GM20000 (cell line): ENCODE data around the gene INMT.
A peak's percentile ranks its signal among the peaks of the same experiment; 100 is the strongest.

Experiments used
- DNase-seq: peaks from one replicate; pipeline ENCODE4 v3.0.0; 2012; ENCODE audit warnings: low spot score
- TF ChIP-seq, protein P1 (sequence below): IDR thresholded peaks from 2 replicates; pipeline ENCODE4 v1.5.1; 2012; ENCODE audit warnings: mild to moderate bottlenecking, control low read depth; ENCODE audit errors: extremely low read depth, missing control alignments

INMT gene

DNA sequence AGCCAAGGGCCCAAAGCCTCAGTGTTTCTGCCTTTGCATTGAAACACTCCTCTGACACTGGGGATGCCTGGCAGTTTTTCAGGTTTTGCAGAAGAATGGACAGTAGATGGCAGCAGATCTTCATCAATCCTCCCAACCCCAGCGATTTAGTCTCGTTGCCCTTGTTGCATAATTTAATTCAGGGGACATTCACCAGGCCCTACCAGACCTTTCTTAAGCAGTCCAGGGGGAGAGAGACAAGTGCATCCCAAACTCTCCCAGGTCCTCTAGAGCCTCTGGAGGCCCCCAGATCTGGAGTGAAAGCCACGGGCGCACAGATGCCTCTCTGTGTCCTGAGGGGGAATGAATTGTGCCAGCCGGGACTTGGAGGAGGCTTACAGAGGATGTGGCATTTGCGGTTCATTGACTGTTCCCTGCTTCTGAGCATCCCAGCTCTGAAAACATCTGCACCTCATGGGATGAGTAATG is 48.9 kb downstream of the INMT start:
- TF ChIP-seq, protein P1, sequence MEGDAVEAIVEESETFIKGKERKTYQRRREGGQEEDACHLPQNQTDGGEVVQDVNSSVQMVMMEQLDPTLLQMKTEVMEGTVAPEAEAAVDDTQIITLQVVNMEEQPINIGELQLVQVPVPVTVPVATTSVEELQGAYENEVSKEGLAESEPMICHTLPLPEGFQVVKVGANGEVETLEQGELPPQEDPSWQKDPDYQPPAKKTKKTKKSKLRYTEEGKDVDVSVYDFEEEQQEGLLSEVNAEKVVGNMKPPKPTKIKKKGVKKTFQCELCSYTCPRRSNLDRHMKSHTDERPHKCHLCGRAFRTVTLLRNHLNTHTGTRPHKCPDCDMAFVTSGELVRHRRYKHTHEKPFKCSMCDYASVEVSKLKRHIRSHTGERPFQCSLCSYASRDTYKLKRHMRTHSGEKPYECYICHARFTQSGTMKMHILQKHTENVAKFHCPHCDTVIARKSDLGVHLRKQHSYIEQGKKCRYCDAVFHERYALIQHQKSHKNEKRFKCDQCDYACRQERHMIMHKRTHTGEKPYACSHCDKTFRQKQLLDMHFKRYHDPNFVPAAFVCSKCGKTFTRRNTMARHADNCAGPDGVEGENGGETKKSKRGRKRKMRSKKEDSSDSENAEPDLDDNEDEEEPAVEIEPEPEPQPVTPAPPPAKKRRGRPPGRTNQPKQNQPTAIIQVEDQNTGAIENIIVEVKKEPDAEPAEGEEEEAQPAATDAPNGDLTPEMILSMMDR, result peak; percentile 57
- peak; percentile 74 for DNase-seq

DNA sequence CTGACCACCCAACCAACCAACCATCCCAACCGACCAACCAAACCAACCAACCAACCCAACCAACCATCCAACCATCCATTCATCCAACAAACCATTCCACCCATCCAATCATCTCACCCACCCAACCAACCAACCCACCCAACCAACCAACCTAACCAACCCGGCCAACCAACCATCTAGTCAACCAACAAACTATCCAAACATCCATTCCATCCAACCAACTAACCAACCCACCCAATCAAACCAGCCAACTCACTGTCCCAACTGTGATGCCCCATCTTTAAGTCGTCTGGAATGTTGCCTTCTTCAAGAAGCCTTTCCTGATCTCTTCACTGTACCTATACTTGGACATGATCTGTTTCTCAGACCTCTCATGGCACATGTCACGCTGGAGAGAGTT is 50.9 kb downstream of the INMT start:
- DNase-seq, result no peak
- TF ChIP-seq, protein P1, result no peak

DNA sequence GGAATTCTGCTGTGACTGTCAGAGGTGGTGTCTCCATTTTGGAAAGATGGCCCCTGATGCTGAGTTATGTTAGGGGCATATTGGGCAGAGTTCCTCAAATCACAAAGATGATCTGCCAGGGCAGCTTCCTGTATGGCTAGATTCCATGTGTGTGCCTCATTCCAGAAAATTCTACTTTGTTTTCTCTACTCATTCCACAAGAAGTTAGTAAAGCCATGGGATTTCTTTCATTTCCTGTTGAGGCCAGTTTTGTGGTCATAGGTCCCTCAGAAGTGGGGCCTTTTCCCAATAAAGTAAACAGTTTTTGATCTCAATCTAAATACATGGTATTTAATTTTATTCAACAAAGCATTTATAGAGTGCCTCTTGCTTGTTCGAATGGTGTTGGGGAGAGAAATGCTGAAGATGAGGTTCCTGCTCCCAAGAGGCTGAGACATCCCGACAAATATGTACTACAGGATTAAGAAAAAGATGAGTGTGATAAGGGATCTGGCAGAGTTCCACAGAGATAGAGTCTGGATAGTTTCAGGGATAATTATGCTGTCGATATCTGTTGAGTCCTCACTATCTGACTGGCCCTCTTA is 52.2 kb downstream of the INMT start:
- TF ChIP-seq, protein P1, result no peak
- DNase-seq, result no peak

DNA sequence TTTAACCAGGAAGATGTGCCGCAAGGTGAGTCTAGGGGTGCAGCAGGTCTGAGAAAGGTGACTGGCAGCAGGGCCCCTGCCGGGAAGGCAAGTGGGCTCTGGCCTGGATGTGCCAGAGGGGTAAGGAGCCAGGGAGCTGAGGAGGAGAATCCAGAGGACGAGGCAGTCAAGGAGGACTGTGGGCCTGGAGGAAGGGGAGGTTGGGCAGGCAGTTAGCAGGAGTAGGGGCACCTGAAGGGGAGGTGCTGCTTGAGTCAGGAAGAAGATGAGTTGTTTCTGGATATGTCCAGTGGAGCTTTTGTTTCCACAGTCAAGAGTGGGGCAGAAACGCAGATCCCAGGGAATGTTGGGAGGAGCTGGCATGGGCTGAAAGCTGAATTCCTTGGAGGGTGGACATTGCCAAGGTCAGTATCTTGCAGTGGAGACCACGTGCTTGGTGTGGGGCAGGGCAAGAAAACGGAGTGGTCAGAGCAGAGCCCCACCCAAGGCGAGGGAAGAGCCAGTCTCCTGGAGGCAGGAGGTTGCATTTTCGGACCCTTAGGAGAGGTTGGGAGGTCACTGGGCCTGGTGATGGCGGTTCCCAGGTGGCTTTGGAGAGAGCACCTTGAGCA is 53.3 kb downstream of the INMT start:
- TF ChIP-seq, protein P1, result no peak
- DNase-seq, result no peak

DNA sequence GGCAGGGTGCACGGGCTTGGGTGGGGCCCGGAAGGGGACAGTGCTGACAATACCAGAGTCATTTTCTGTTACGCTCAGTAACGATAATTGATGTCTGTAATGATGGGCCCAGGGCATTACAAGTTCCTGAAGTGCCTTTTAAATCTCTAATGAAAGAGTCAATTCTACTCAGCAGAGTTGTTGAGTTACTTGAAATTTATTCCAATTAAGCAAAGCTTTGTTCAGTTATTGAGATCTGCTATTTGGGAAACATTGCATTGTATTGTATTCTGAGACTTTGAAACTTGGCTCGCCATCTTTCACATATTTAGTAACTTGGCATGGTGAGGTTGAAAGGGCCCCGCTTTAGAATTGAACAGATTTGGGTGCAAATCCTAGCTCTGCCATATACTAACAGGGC is 54.0 kb downstream of the INMT start:
- no peak for DNase-seq
- TF ChIP-seq, protein P1, result no peak
